Measurements from ENCODE around the gene FRY. TPM values are rescaled to one million over a fixed set of nuclear protein-coding genes. Genes with fewer than 3 reads are reported as not detected.

The FRY gene
- 0.64 and 7.9 TPM in 2 replicates for total RNA-seq

DNA sequence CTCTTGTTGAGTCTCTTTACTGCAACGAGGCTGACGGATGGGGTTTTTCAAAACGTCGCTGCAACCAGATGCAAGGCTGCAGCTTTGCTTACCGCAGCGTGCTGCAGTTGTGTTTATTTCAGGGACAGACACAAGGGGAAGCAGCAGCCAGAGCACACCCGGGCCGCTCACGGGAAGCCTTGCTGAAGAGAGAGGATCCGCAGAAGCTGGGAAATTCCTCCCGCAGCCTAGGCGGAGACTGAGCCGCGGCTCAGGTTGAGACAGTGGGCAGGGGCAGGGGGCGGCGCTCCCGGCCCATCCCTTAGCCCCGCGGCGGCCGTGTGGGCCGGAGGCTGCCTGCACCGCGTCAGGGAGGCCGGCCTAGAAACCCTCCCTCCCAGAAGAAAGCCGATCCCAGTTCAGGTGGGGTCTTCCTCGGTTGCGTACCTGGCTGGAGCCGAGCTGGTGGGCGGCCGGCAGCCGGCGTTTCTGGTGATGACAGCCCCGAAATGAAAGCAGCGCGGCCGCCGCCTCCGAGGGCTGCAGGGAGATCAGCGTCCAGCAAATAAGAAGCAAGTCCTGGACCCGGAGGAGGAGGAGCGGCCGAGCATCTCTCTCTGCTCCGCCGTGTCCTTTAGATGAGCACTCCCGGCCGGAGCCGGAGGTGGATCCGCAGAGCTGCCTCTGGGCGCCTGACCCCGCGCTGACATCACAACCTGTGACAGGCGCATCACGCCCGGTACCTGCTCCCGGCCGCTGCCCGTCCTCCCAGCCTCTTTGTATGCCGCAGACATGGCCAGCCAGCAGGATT, at the start of gene FRY:
FRY (plus strand) TSS at position 750 of the 790 bp plus-strand sequence; CDS start at position 772, 22 bp downstream.

DNA sequence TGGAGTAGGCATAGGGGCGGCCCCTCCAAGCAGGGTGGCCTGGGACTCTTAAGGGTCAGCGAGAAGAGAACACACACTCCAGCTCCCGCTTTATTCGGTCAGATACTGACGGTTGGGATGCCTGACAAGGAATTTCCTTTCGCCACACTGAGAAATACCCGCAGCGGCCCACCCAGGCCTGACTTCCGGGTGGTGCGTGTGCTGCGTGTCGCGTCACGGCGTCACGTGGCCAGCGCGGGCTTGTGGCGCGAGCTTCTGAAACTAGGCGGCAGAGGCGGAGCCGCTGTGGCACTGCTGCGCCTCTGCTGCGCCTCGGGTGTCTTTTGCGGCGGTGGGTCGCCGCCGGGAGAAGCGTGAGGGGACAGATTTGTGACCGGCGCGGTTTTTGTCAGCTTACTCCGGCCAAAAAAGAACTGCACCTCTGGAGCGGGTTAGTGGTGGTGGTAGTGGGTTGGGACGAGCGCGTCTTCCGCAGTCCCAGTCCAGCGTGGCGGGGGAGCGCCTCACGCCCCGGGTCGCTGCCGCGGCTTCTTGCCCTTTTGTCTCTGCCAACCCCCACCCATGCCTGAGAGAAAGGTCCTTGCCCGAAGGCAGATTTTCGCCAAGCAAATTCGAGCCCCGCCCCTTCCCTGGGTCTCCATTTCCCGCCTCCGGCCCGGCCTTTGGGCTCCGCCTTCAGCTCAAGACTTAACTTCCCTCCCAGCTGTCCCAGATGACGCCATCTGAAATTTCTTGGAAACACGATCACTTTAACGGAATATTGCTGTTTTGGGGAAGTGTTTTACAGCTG, 283.9 kb downstream of the FRY start, which contains the start of the genes BRCA2 and ZAR1L:
BRCA2 (plus strand) TSS at position 271 of the 790 bp plus-strand sequence. CDS start 953 bp downstream, outside the sequence.
ZAR1L (minus strand) TSS at position 126 of the 790 bp plus-strand sequence. CDS start 3,438 bp downstream, outside the sequence.

